Measurements from ENCODE around the gene CELA1.

DNA sequence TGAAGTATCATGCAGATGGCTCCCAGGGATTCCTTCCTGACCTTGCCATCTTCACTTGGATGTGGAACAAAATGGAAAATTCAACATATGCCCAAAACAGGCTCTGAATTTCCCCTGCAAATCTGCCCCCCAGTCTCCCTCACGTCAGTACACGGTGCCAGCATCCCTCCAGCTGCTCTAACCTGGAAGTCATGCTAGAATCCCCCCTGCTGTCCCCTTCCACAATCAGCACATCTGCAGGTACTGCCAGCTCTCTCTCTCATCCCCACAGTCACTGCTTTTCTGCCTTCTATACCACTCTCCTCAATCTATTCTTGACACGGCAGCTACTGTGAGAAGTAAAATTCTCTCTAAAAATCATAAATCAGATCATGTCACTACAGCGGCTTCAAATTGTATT, 23.1 kb upstream of the CELA1 start:
- TF ChIP-seq CTCF (conservative IDR thresholded peaks at IDR 0.05; ENCODE audit: low read length) (no peak), EZH2phosphoT487 (IDR thresholded peaks at IDR 0.05; ENCODE audit: borderline replicate concordance, low read depth, low read length) (no peak)

Measured in OCI-LY7 (cell line).